Breast epithelium (tissue), 3 donors: Measurements from ENCODE around the gene ACACB.

ENCODE experiments used
- POLR2A ChIP-seq: fragments of 450-650 bp; IDR thresholded peaks from one replicate; pipeline ENCODE4 v1.6.1; 2016; ENCODE audit warnings: antibody characterized with exemption, mild to moderate bottlenecking, moderate library complexity
- POLR2AphosphoS5 ChIP-seq, 3 donors: sonication (generic); formaldehyde crosslinking; IDR thresholded peaks; one replicate each; pipeline ENCODE4 v1.6.1; 2017; ENCODE audit warnings: antibody characterized with exemption in 3 of 3
- TF ChIP-seq, protein P1 (sequence below), 3 donors: fragments of 450-650 bp; IDR thresholded peaks; one replicate each; pipeline ENCODE4 v1.5.1; 2016 to 2017; ENCODE audit warnings: antibody characterized with exemption in 3 of 3, mild to moderate bottlenecking in 3 of 3, moderate library complexity in 3 of 3

DNA sequence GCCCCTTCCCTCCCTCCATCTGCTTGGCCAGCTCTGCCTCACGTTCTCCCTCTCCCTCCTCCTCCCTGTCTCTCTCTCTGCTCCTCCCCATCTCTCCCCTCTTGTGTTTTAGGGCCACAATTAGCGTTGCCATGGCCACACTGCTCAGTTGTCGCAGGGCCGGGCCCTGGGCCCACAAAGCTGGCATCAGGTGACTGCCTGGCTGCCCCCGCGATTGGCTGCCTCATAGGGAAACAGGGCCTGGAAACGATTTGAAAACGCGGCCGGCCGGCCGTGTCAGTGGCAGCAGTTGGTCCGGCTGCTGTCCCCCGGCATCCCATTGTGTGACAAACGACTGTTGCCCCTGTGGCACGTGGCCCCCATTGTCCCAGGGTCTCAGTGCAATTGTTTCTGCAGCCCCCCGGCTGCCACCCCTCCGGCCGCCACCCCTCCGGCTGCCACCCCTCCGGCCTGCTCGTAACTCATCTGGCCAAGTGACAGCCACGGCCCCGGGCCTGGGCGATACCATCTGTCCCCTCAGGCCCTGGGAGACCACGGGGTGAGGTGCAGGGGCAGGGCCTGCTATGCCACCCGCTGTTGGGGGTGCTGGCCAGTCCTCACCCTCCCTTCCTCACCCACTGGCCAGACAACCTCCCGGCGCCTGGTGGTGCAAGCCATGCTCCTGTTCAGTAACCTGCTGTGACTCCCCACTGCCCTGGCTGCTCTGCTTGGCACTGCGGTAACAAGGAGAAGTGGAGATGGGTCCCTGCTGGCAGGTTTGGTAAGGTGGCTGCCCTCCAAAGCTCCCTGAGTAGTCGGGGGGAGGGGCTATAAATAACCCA, 175.3 kb downstream of the ACACB start:
- TF ChIP-seq, protein P1, sequence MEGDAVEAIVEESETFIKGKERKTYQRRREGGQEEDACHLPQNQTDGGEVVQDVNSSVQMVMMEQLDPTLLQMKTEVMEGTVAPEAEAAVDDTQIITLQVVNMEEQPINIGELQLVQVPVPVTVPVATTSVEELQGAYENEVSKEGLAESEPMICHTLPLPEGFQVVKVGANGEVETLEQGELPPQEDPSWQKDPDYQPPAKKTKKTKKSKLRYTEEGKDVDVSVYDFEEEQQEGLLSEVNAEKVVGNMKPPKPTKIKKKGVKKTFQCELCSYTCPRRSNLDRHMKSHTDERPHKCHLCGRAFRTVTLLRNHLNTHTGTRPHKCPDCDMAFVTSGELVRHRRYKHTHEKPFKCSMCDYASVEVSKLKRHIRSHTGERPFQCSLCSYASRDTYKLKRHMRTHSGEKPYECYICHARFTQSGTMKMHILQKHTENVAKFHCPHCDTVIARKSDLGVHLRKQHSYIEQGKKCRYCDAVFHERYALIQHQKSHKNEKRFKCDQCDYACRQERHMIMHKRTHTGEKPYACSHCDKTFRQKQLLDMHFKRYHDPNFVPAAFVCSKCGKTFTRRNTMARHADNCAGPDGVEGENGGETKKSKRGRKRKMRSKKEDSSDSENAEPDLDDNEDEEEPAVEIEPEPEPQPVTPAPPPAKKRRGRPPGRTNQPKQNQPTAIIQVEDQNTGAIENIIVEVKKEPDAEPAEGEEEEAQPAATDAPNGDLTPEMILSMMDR (IDR thresholded peaks at IDR 0.05), result no peak
- no peak for TF ChIP-seq POLR2AphosphoS5 (IDR thresholded peaks at IDR 0.05)
- TF ChIP-seq POLR2A, result no peak
